ENCODE data around the gene SLC9A6. TPM values are rescaled to one million over a fixed set of nuclear protein-coding genes. Genes with fewer than 3 reads are reported as not detected.

The SLC9A6 gene
- total and polyA plus RNA-seq, 2 donors: 7.7 to 12.6 TPM

DNA sequence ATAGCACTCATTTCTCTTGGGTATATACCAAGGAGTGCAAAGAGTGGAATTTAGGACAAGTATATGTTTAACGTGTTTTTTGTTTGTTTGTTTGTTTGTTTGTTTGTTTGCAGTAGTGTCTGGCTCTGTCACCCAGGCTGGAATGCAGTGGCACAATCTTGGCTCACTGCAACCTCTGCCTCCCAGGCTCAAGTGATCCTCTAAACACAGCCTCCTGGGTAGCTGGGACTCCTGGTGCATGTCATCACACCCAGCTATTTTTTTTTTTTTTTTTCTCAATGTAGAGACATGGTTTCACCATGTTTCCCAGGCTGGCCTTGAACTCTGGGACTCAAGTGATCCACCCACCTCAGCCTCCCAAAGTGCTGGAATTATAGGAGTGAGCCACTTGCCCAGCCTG is 50.4 kb downstream of the SLC9A6 start:
- H3K9me3 ChIP-seq (ENCODE audit: control insufficient read depth in 2 of 2, insufficient read depth in 1 of 2, low read length in 1 of 2): no peaks in the 10 kb centered on the region

DNA sequence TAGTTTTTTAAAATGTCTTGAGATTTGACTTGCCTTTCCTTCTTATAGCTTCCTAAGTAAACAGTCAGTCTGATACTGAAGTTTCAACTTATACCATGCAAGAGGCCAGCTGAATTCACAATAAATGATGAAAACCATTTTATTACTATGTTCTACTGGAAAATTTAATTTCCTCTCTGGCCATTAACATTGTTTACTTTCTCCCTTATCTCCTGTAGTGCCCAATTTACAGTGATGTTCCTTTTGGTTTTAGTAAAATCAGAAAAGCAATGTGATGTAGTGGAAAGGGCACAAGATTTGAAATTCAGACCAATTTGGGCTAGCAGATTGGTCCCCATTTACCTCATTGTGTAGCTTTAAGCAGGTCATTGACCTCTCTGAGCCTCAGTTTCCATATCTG is 54.2 kb downstream of the SLC9A6 start:
- Histone ChIP-seq H3K36me3 (ENCODE audit: control insufficient read depth in 2 of 2, insufficient read depth in 2 of 2, low read length in 1 of 2) (peaks cover 0 to 12% of the 10 kb centered on the region in 2 donors), H3K4me3 (ENCODE audit: low read length in 2 of 2) (no peak overlapping the region), H3K9me3 (ENCODE audit: control insufficient read depth in 2 of 2, insufficient read depth in 1 of 2, low read length in 1 of 2) (no peaks in the 10 kb centered on the region), H3K27me3 (ENCODE audit: control insufficient read depth in 2 of 2, insufficient read depth in 1 of 2, low read length in 1 of 2) (no peaks in the 10 kb centered on the region), H3K4me1 (ENCODE audit: control insufficient read depth in 2 of 2, insufficient read depth in 2 of 2, low read length in 2 of 2) (no peaks in the 10 kb centered on the region), H3K27ac (ENCODE audit: low read depth in 1 of 2, low read length in 1 of 2) (no peak overlapping the region)
- DNase-seq (ENCODE audit: low read depth in 6 of 9, low spot score in 9 of 9): no peak

More for the DNA sequence above, 50.4 kb downstream of the SLC9A6 start:
- Histone ChIP-seq H3K27me3 (ENCODE audit: control insufficient read depth in 2 of 2, insufficient read depth in 1 of 2, low read length in 1 of 2) (no peaks in the 10 kb centered on the region), H3K4me1 (ENCODE audit: control insufficient read depth in 2 of 2, insufficient read depth in 2 of 2, low read length in 2 of 2) (peaks cover 0 to 8% of the 10 kb centered on the region in 2 donors), H3K4me3 (ENCODE audit: low read length in 2 of 2) (no peak overlapping the region), H3K27ac (ENCODE audit: low read depth in 1 of 2, low read length in 1 of 2) (no peak overlapping the region), H3K36me3 (ENCODE audit: control insufficient read depth in 2 of 2, insufficient read depth in 2 of 2, low read length in 1 of 2) (peaks cover 0 to 3% of the 10 kb centered on the region in 2 donors)
- DNase-seq (ENCODE audit: low read depth in 6 of 9, low spot score in 9 of 9): no peak
- 95% methylated on average over 1 of the region's 1 CpG for WGBS

DNA sequence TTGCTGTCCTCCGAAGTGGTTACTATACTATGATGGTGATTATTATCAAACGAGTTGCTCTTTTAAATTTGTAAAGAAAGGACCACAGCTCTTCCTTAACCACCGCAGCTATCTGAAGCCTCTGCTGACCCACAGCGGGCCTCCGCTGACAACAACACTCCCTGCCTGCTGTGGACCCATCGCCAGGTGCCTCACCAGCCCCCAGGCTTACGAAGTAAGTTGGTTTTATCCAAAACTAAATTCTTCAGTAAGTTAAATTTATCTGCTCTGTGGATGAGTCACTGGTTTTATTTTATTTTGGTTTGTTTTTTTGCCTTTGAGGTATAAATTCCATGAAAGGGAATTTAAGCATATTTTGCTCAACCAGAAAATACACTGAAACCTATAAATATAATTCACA is 54.7 kb downstream of the SLC9A6 start:
- DNase-seq (ENCODE audit: low read depth in 6 of 9, low spot score in 9 of 9): no peak
- H3K27me3 ChIP-seq (ENCODE audit: control insufficient read depth in 2 of 2, insufficient read depth in 1 of 2, low read length in 1 of 2): no peaks in the 10 kb centered on the region
- H3K4me3 ChIP-seq (ENCODE audit: low read length in 2 of 2): no peak overlapping the region
- WGBS: 97% methylated on average over 7 of the region's 7 CpGs
- no peaks in the 10 kb centered on the region for H3K9me3 ChIP-seq (ENCODE audit: control insufficient read depth in 2 of 2, insufficient read depth in 1 of 2, low read length in 1 of 2)
- H3K27ac ChIP-seq (ENCODE audit: low read depth in 1 of 2, low read length in 1 of 2): no peak overlapping the region
- no peaks in the 10 kb centered on the region for H3K4me1 ChIP-seq (ENCODE audit: control insufficient read depth in 2 of 2, insufficient read depth in 2 of 2, low read length in 2 of 2)
- peaks cover 0 to 12% of the 10 kb centered on the region in 2 donors for H3K36me3 ChIP-seq (ENCODE audit: control insufficient read depth in 2 of 2, insufficient read depth in 2 of 2, low read length in 1 of 2)

DNA sequence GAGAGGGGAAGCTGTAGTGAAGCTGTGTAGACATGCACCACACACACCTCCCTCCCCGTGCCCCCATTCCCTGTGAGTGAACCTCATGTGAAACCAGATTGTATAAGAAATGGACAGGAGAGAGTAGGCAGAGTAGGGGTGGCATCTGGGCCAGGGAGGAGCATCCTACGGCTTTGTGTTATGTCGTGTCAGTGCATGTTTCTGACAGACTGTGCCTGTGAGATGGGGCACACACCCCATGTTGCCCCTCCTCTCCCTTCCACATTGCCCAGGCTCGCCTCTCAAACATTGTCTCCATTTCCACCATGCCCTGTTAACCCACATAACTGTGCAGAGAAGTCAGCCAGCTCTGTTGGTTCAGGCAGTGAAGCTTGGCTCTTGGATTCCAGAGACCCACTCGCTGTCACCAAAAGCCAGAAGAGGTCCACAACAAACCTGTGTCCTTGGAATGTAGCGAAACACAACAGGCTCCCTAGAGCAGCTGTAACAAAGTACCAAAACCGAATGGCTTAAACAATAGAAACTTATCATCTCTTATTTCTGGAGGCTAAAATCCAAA is 56.1 kb downstream of the SLC9A6 start:
- Histone ChIP-seq H3K4me1 (ENCODE audit: control insufficient read depth in 2 of 2, insufficient read depth in 2 of 2, low read length in 2 of 2) (no peaks in the 10 kb centered on the region), H3K4me3 (ENCODE audit: low read length in 2 of 2) (no peak overlapping the region), H3K27ac (ENCODE audit: low read depth in 1 of 2, low read length in 1 of 2) (no peak overlapping the region), H3K27me3 (ENCODE audit: control insufficient read depth in 2 of 2, insufficient read depth in 1 of 2, low read length in 1 of 2) (no peaks in the 10 kb centered on the region), H3K9me3 (ENCODE audit: control insufficient read depth in 2 of 2, insufficient read depth in 1 of 2, low read length in 1 of 2) (no peaks in the 10 kb centered on the region), H3K36me3 (ENCODE audit: control insufficient read depth in 2 of 2, insufficient read depth in 2 of 2, low read length in 1 of 2) (peaks cover 0 to 12% of the 10 kb centered on the region in 2 donors)
- DNase-seq (ENCODE audit: low read depth in 6 of 9, low spot score in 9 of 9): no peak
- 98% methylated on average over 7 of the region's 7 CpGs for WGBS

DNA sequence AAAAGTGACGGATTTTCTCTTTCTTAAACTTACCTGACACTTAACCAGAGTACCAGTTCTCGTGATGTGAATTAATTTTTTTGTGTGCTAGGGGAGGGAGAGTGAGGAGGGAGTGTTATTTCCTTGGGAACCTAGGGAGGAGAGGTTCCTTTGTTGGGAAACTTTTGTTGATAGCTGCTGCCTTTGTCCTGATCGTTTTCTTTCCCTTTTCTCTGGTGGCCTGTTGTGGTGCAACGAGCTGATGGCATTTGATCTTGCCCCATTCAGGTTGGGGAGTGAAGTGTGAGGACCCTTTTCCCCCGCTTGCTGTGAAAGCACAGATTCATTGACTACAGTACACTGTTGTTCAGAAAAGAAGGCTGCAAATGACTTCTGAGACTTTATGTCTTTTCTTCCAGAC is 59.8 kb downstream of the SLC9A6 start:
- H3K27me3 ChIP-seq (ENCODE audit: control insufficient read depth in 2 of 2, insufficient read depth in 1 of 2, low read length in 1 of 2): no peaks in the 10 kb centered on the region
- no peak overlapping the region for H3K27ac ChIP-seq (ENCODE audit: low read depth in 1 of 2, low read length in 1 of 2)
- peaks cover 0 to 9% of the 10 kb centered on the region in 2 donors for H3K36me3 ChIP-seq (ENCODE audit: control insufficient read depth in 2 of 2, insufficient read depth in 2 of 2, low read length in 1 of 2)
- no peak for DNase-seq (ENCODE audit: low read depth in 6 of 9, low spot score in 9 of 9)
- H3K4me3 ChIP-seq (ENCODE audit: low read length in 2 of 2): no peak overlapping the region
- no peaks in the 10 kb centered on the region for H3K9me3 ChIP-seq (ENCODE audit: control insufficient read depth in 2 of 2, insufficient read depth in 1 of 2, low read length in 1 of 2)
- 94% methylated on average over 5 of the region's 5 CpGs for WGBS
- H3K4me1 ChIP-seq (ENCODE audit: control insufficient read depth in 2 of 2, insufficient read depth in 2 of 2, low read length in 2 of 2): no peaks in the 10 kb centered on the region

DNA sequence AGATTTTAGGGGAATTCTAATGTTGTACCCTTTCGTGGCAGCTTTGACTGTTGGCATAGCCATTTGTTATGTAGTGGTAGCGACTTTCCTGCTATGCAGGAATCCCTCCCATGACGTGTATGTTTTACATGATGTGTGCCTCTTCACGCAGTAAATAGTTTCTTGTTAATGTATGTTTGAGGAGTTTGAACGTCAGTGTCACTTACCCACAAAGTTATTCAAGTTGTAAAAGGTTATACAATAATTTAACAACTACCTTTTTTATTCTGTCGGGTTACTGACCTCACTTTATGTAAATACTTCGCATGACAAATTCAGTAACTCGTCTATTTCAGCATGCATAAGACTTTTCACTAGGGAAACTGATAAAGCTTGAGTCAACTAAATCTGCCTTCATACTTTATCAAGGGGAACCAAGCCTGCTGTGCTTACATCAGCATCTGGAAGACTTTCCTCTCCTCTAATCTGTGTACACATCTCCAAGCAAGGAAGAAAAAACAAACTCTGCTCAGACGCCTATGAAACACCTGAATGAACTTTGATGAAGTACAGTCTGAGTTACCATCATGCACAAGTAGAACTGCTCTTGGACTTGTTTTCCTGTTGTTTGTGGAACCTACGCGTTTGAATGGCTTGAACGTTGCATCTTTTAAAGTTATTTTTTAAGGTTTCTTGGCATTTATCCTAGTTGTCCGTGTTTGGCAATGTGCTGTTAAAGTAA is 61.2 kb downstream of the SLC9A6 start:
- Histone ChIP-seq H3K4me1 (ENCODE audit: control insufficient read depth in 2 of 2, insufficient read depth in 2 of 2, low read length in 2 of 2) (no peaks in the 10 kb centered on the region), H3K4me3 (ENCODE audit: low read length in 2 of 2) (no peak overlapping the region), H3K9me3 (ENCODE audit: control insufficient read depth in 2 of 2, insufficient read depth in 1 of 2, low read length in 1 of 2) (no peaks in the 10 kb centered on the region), H3K36me3 (ENCODE audit: control insufficient read depth in 2 of 2, insufficient read depth in 2 of 2, low read length in 1 of 2) (peaks cover 0 to 4% of the 10 kb centered on the region in 2 donors), H3K27ac (ENCODE audit: low read depth in 1 of 2, low read length in 1 of 2) (no peak overlapping the region), H3K27me3 (ENCODE audit: control insufficient read depth in 2 of 2, insufficient read depth in 1 of 2, low read length in 1 of 2) (no peaks in the 10 kb centered on the region)
- DNase-seq (ENCODE audit: low read depth in 6 of 9, low spot score in 9 of 9): no peak
- WGBS: 90% methylated on average over 13 of the region's 13 CpGs

DNA sequence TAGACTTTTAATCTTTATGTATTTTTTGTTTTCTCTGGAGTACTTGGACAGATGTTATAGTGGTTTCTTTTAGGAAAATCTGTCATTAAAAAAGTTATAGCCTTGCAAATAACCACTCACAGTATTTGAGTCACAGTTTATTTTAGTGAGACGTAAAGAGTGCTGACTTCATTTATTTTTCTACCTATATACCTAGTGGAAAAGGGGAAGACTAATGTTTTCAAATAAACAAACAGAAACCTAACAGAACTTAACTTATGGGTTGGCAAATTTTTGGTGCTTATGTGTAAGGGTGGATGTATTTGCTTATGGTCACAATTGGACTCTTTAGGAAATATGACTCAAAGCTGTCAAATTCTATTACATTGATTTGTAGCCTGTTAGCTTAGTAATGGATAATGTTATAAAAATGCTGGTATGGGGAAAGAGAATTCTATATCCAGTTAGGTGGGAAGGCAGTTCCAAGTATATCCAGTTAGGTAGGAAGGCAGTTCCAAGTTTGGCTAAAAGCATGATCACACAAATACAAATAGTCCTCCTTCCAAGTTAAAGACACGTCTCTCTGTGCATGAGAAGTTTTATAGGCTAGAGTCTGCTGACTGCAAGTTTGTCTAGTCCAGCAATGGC is 61.9 kb downstream of the SLC9A6 start:
- peaks cover 0 to 2% of the 10 kb centered on the region in 2 donors for H3K36me3 ChIP-seq (ENCODE audit: control insufficient read depth in 2 of 2, insufficient read depth in 2 of 2, low read length in 1 of 2)
- no peak overlapping the region for H3K27ac ChIP-seq (ENCODE audit: low read depth in 1 of 2, low read length in 1 of 2)

DNA sequence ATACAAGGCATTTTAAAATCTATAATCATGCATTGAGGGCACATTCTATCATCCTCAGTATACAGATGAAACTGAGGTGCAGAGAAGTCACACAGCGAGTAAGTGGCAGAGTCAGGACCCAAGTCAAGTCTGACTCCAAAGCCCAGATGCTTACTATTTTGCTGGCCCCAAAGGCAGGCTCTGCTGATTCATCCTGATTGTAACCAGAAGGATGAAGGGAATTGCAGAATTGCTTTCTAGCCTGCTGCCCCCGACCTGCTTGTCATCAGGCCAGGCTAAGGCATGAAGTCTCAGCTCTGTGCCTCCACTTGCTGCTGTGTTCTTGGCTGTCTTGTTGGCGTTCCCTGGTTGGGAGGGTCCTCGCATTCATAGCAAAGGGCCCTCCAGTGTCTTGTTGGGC is 62.7 kb downstream of the SLC9A6 start:
- Histone ChIP-seq H3K4me3 (ENCODE audit: low read length in 2 of 2) (no peak overlapping the region), H3K9me3 (ENCODE audit: control insufficient read depth in 2 of 2, insufficient read depth in 1 of 2, low read length in 1 of 2) (no peaks in the 10 kb centered on the region), H3K4me1 (ENCODE audit: control insufficient read depth in 2 of 2, insufficient read depth in 2 of 2, low read length in 2 of 2) (no peaks in the 10 kb centered on the region), H3K27me3 (ENCODE audit: control insufficient read depth in 2 of 2, insufficient read depth in 1 of 2, low read length in 1 of 2) (no peaks in the 10 kb centered on the region), H3K36me3 (ENCODE audit: control insufficient read depth in 2 of 2, insufficient read depth in 2 of 2, low read length in 1 of 2) (peaks cover 0 to 2% of the 10 kb centered on the region in 2 donors), H3K27ac (ENCODE audit: low read depth in 1 of 2, low read length in 1 of 2) (no peak overlapping the region)
- no peak for DNase-seq (ENCODE audit: low read depth in 6 of 9, low spot score in 9 of 9)
- WGBS: 94% methylated on average over 4 of the region's 4 CpGs

More for the DNA sequence above, 61.9 kb downstream of the SLC9A6 start:
- no peaks in the 10 kb centered on the region for H3K27me3 ChIP-seq (ENCODE audit: control insufficient read depth in 2 of 2, insufficient read depth in 1 of 2, low read length in 1 of 2)
- WGBS: 94% methylated on average over 2 of the region's 2 CpGs
- DNase-seq (ENCODE audit: low read depth in 6 of 9, low spot score in 9 of 9): no peak
- H3K9me3 ChIP-seq (ENCODE audit: control insufficient read depth in 2 of 2, insufficient read depth in 1 of 2, low read length in 1 of 2): no peaks in the 10 kb centered on the region
- H3K4me3 ChIP-seq (ENCODE audit: low read length in 2 of 2): no peak overlapping the region
- H3K4me1 ChIP-seq (ENCODE audit: control insufficient read depth in 2 of 2, insufficient read depth in 2 of 2, low read length in 2 of 2): no peaks in the 10 kb centered on the region

DNA sequence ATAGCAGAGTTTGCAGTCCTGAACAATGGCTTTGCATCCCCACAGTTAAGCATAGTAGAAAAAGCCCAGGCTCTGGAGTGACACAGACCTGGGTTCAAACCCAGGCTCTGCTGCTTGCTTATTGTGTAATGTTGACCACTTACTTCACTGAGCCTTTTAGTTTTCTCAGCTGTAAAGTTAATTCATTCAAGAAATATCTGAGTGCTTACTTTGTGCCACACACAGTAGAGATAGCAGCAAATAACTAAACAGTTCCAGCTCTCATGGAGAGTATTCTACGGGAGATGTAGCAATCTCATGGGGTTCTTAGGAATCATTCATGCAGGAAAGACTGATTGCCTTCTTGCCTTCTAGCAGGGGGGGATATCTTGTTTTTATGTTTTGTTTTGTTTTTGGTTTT is 63.2 kb downstream of the SLC9A6 start:
- Histone ChIP-seq H3K4me3 (ENCODE audit: low read length in 2 of 2) (no peak overlapping the region), H3K9me3 (ENCODE audit: control insufficient read depth in 2 of 2, insufficient read depth in 1 of 2, low read length in 1 of 2) (no peaks in the 10 kb centered on the region)
- DNase-seq (ENCODE audit: low read depth in 6 of 9, low spot score in 9 of 9): no peak

More for the DNA sequence above, 63.2 kb downstream of the SLC9A6 start:
- no peaks in the 10 kb centered on the region for H3K27me3 ChIP-seq (ENCODE audit: control insufficient read depth in 2 of 2, insufficient read depth in 1 of 2, low read length in 1 of 2)
- WGBS: 94% methylated on average over 1 of the region's 1 CpG
- no peaks in the 10 kb centered on the region for H3K4me1 ChIP-seq (ENCODE audit: control insufficient read depth in 2 of 2, insufficient read depth in 2 of 2, low read length in 2 of 2)
- H3K36me3 ChIP-seq (ENCODE audit: control insufficient read depth in 2 of 2, insufficient read depth in 2 of 2, low read length in 1 of 2): peaks cover 0 to 2% of the 10 kb centered on the region in 2 donors
- no peak overlapping the region for H3K27ac ChIP-seq (ENCODE audit: low read depth in 1 of 2, low read length in 1 of 2)
